ENCODE results near the gene PYROXD2. TPM values are rescaled to one million over a fixed set of nuclear protein-coding genes. Genes with fewer than 3 reads are reported as not detected.

PYROXD2 gene
- total RNA-seq, 4 donors from 2014 or later: 0.97 to 6.7 (median 3.8) TPM

GRCh38 chr10:98458809-98459784, 44.1 kb upstream of the PYROXD2 start:
- WGBS, 2 donors: 87% methylated on average over 14 to 15 of the region's 15 CpGs
- no peak overlapping the region for H3K4me3 ChIP-seq (ENCODE audit: low read depth, poor library complexity, severe bottlenecking)
- intact Hi-C loops (cut with DNase I; ENCODE audit: low total_unique reads): no loop called here
- TF ChIP-seq CTCF (IDR thresholded peaks at IDR 0.05) (no peak), POLR2A (IDR thresholded peaks at IDR 0.05) (no peak)
- DNase-seq (ENCODE audit: low spot score in 2 of 2): no peak

- no peak overlapping the region for H3K4me3 ChIP-seq (ENCODE audit: low read depth, poor library complexity, severe bottlenecking)
- intact Hi-C loops (cut with DNase I; ENCODE audit: low total_unique reads): no loop called here
- no peak for TF ChIP-seq CTCF (IDR thresholded peaks at IDR 0.05)
- no peak for TF ChIP-seq POLR2A (IDR thresholded peaks at IDR 0.05)
- 34 to 43% methylated on average over 8 of the region's 8 CpGs for WGBS, 2 donors
- DNase-seq (ENCODE audit: low spot score in 2 of 2): no peak
Observed at GRCh38 chr10:98457721-98458120, 42.7 kb upstream of the PYROXD2 start.

GRCh38 chr10:98456686-98457482, 41.9 kb upstream of the PYROXD2 start:
- no peak for TF ChIP-seq CTCF (IDR thresholded peaks at IDR 0.05)
- TF ChIP-seq POLR2A (IDR thresholded peaks at IDR 0.05): no peak
- no peak overlapping the region for H3K4me3 ChIP-seq (ENCODE audit: low read depth, poor library complexity, severe bottlenecking)
- DNase-seq (ENCODE audit: low spot score in 2 of 2): no peak
- 64 to 65% methylated on average over 12 of the region's 12 CpGs for WGBS, 2 donors
- intact Hi-C loops (cut with DNase I; ENCODE audit: low total_unique reads): no loop called here

GRCh38 chr10:98456043-98456570, 41.1 kb upstream of the PYROXD2 start:
- WGBS, 2 donors: 93% methylated on average over 4 of the region's 4 CpGs
- intact Hi-C loops (cut with DNase I; ENCODE audit: low total_unique reads): no loop called here

GRCh38 chr10:98453729-98454128, 38.7 kb upstream of the PYROXD2 start:
- WGBS, 2 donors: 82 to 83% methylated on average over 2 of the region's 2 CpGs
- no peak for TF ChIP-seq CTCF (IDR thresholded peaks at IDR 0.05)
- TF ChIP-seq POLR2A (IDR thresholded peaks at IDR 0.05): no peak
- H3K4me3 ChIP-seq (ENCODE audit: low read depth, poor library complexity, severe bottlenecking): no peak overlapping the region
- intact Hi-C loops (cut with DNase I; ENCODE audit: low total_unique reads): no loop called here
- no peak for DNase-seq (ENCODE audit: low spot score in 2 of 2)

More at GRCh38 chr10:98456043-98456570, 41.1 kb upstream of the PYROXD2 start:
- H3K4me3 ChIP-seq (ENCODE audit: low read depth, poor library complexity, severe bottlenecking): no peak overlapping the region
- no peak for DNase-seq (ENCODE audit: low spot score in 2 of 2)
- TF ChIP-seq POLR2A (IDR thresholded peaks at IDR 0.05) (no peak), CTCF (IDR thresholded peaks at IDR 0.05) (no peak)

Data from lower leg skin (tissue), 4 donors.